ENCODE measurements around the gene C3orf20.
"Not testable (repeated sequence)": the region's sequence is repeated elsewhere in the genome, so short reads cannot be mapped to it uniquely, and the experiment has no call there.

Gene C3orf20

GRCh38 chr3:14651440-14652251 is 23.3 kb upstream of the C3orf20 start, which contains the start of gene CCDC174:
Gene CCDC174, plus strand, starts transcription at chr3:14651762. Its CDS starts 75 bp downstream, at chr3:14651837.
- peak; percentile 85 for DNase-seq

GRCh38 chr3:14652360-14652907 is 22.5 kb upstream of the C3orf20 start:
- DNase-seq, result not testable (repeated sequence)

- no peak for DNase-seq
These were observed 17.4 kb upstream of the C3orf20 start for GRCh38 chr3:14657579-14657978.

GRCh38 chr3:14658978-14659377 is 16.0 kb upstream of the C3orf20 start:
- DNase-seq, result no peak

- no peak for DNase-seq
These were observed 14.0 kb upstream of the C3orf20 start for GRCh38 chr3:14660942-14661341.

- no peak for DNase-seq
These were observed 11.4 kb upstream of the C3orf20 start for GRCh38 chr3:14663396-14664135.

- DNase-seq, result no peak
These were observed 10.8 kb upstream of the C3orf20 start for GRCh38 chr3:14664170-14664569.

- no peak for DNase-seq
These were observed 2.4 kb upstream of the C3orf20 start for GRCh38 chr3:14672588-14672987.

GRCh38 chr3:14676881-14677280 is 1.9 kb downstream of the C3orf20 start:
- no peak for DNase-seq

GRCh38 chr3:14678015-14678503 is 3.1 kb downstream of the C3orf20 start:
- no peak for DNase-seq

GRCh38 chr3:14680115-14680514 is 5.2 kb downstream of the C3orf20 start:
- no peak for DNase-seq

- DNase-seq, result no peak
These were observed 5.8 kb downstream of the C3orf20 start for GRCh38 chr3:14680716-14681115.

GRCh38 chr3:14684447-14684846 is 9.5 kb downstream of the C3orf20 start:
- DNase-seq, result no peak

- DNase-seq, result no peak
These were observed 10.2 kb downstream of the C3orf20 start for GRCh38 chr3:14685179-14685578.

- DNase-seq, result no peak
These were observed 12.4 kb downstream of the C3orf20 start for GRCh38 chr3:14687360-14687759.

- no peak for DNase-seq
These were observed 13.6 kb downstream of the C3orf20 start for GRCh38 chr3:14688525-14688924.

- no peak for DNase-seq
These were observed 14.5 kb downstream of the C3orf20 start for GRCh38 chr3:14689247-14689980.

- no peak for DNase-seq
These were observed 16.3 kb downstream of the C3orf20 start for GRCh38 chr3:14691239-14691638.

GRCh38 chr3:14691719-14692118 is 16.8 kb downstream of the C3orf20 start:
- DNase-seq, result no peak

GRCh38 chr3:14698601-14699244 is 23.8 kb downstream of the C3orf20 start:
- no peak for DNase-seq

GRCh38 chr3:14699643-14700042 is 24.7 kb downstream of the C3orf20 start:
- DNase-seq, result no peak

- DNase-seq, result no peak
These were observed 25.9 kb downstream of the C3orf20 start for GRCh38 chr3:14700891-14701290.
